Endothelial cell of umbilical vein (primary cell): ENCODE measurements around the gene BCO1. TPM values are rescaled to one million over a fixed set of nuclear protein-coding genes. Genes with fewer than 3 reads are reported as not detected.

Source experiments
- BruUV-seq: library from RNA; stranded (reverse); fragments of 400-500 nt; replicated peaks from 2 replicates; lab custom pipeline; 2021; lab: Mats Ljungman, UMichigan
- CTCF ChIA-PET: fragments of 300-600, 350-600 bp; sonication (Branson Sonifier 250); formaldehyde crosslinking; loops from one replicate; lab custom pipeline; 2021; ENCODE audit warnings: antibody characterized with exemption, inconsistent platforms; lab: Charles Lee
- POLR2A ChIA-PET: fragments of 300-600, 350-600 bp; sonication (Branson Sonifier 250); formaldehyde crosslinking; loops from one replicate; lab custom pipeline; 2021; ENCODE audit warnings: antibody characterized with exemption, inconsistent platforms; lab: Charles Lee
- DNase-seq: peaks from one replicate; pipeline ENCODE4 v3.0.0-alpha.2; 2011; ENCODE audit warnings: low read depth, low spot score
- FAIRE-seq: peaks from 2 replicates; lab custom pipeline; 2011; peaks lifted over from hg19 to GRCh38; lab: Jason Lieb, UNC
- H2AFZ ChIP-seq: 2 replicates; pipeline ENCODE4 v1.6.0; 2012; ENCODE audit warnings: low read depth, low read length, control low read depth, inconsistent platforms
- H3K27ac ChIP-seq: 2 replicates; pipeline ENCODE4 v1.5.1; 2011; ENCODE audit warnings: low read depth, mild to moderate bottlenecking, control low read depth, low read length, moderate library complexity; ENCODE audit not compliant: insufficient read depth
- H3K27me3 ChIP-seq, 2 experiments: 2 replicates each; pipeline versions ENCODE4 v1.6.0 to v1.6.1; 2011; ENCODE audit warnings: low read length in 2 of 2, mixed read lengths in 1 of 2; ENCODE audit not compliant: control insufficient read depth in 2 of 2, insufficient read depth in 2 of 2
- H3K36me3 ChIP-seq, 2 experiments: 2 replicates in 1 of 2; 3 replicates in 1 of 2; pipeline ENCODE4 v1.5.1; 2011; ENCODE audit warnings: low read length in 2 of 2, mild to moderate bottlenecking in 1 of 2, moderate library complexity in 1 of 2; ENCODE audit not compliant: control insufficient read depth in 2 of 2, insufficient read depth in 2 of 2; ENCODE audit errors: extremely low read depth in 1 of 2
- H3K4me1 ChIP-seq: 3 replicates; pipeline ENCODE4 v1.5.1; 2011; ENCODE audit warnings: mild to moderate bottlenecking, low read length; ENCODE audit not compliant: control insufficient read depth, insufficient read depth; ENCODE audit errors: extremely low read depth
- H3K4me2 ChIP-seq: 2 replicates; pipeline ENCODE4 v1.6.1; 2011; ENCODE audit warnings: low read length, control low read depth, mixed read lengths; ENCODE audit not compliant: insufficient read depth
- H3K4me3 ChIP-seq, 3 experiments: fragments of 200-600 bp in 1 of 3; sonication (generic), shearing (Covaris generic) in 1 of 3; replicated peaks in 1 of 3; 2 replicates each; pipeline ENCODE4 v1.5.1; 2011 to 2016; ENCODE audit warnings: control low read depth in 3 of 3, low read length in 3 of 3, mild to moderate bottlenecking in 2 of 3, inconsistent platforms in 1 of 3, low read depth in 1 of 3, moderate library complexity in 1 of 3; ENCODE audit not compliant: insufficient read depth in 1 of 3
- H3K79me2 ChIP-seq: 2 replicates; pipeline ENCODE4 v1.6.0; 2012; ENCODE audit warnings: low read length, inconsistent platforms; ENCODE audit not compliant: control insufficient read depth, insufficient read depth
- H3K9ac ChIP-seq: replicated peaks from 2 replicates; pipeline ENCODE3; 2011; ENCODE audit warnings: low read length, control low read depth; ENCODE audit not compliant: insufficient read depth; ENCODE audit errors: extremely low read depth
- H3K9me1 ChIP-seq: replicated peaks from 3 replicates; pipeline ENCODE4 v1.6.0; 2011; ENCODE audit warnings: mild to moderate bottlenecking, low read length; ENCODE audit not compliant: control insufficient read depth, insufficient read depth; ENCODE audit errors: extremely low read depth
- H3K9me3 ChIP-seq: replicated peaks from 2 replicates; pipeline ENCODE4 v1.5.1; 2012; ENCODE audit warnings: low read length, inconsistent platforms; ENCODE audit not compliant: control insufficient read depth, insufficient read depth
- H4K20me1 ChIP-seq: replicated peaks from 2 replicates; pipeline ENCODE3; 2011; ENCODE audit warnings: mild to moderate bottlenecking, low read length; ENCODE audit not compliant: control insufficient read depth, insufficient read depth; ENCODE audit errors: extremely low read depth
- CTCF ChIP-seq, 2 donors: IDR thresholded peaks; 1 replicate in 1 of 2; 2 replicates in 1 of 2; pipeline ENCODE4 v1.5.1; 2011; ENCODE audit warnings: low read length in 2 of 2, mild to moderate bottlenecking in 2 of 2, moderate library complexity in 2 of 2, control low read depth in 1 of 2, inconsistent platforms in 1 of 2, low read depth in 1 of 2; ENCODE audit not compliant: insufficient read depth in 1 of 2; ENCODE audit errors: extremely low read depth in 1 of 2
- EZH2 ChIP-seq: IDR thresholded peaks from 2 replicates; pipeline ENCODE4 v1.6.1; 2012; ENCODE audit warnings: borderline replicate concordance, low read depth, mild to moderate bottlenecking, moderate library complexity, low read length, inconsistent platforms; ENCODE audit not compliant: severe bottlenecking
- FOS ChIP-seq: IDR thresholded peaks from 2 replicates; pipeline ENCODE4 v1.6.1; 2011; ENCODE audit warnings: mild to moderate bottlenecking, low read length, moderate library complexity, borderline replicate concordance; ENCODE audit not compliant: insufficient read depth
- GATA2 ChIP-seq: IDR thresholded peaks from 2 replicates; pipeline ENCODE4 v1.7.0; 2011; ENCODE audit warnings: low read depth, mild to moderate bottlenecking, moderate library complexity, mixed read lengths, low read length; ENCODE audit not compliant: insufficient read length, insufficient read depth
- JUN ChIP-seq: IDR thresholded peaks from 2 replicates; pipeline ENCODE4 v1.6.1; 2011; ENCODE audit warnings: borderline replicate concordance, low read depth; ENCODE audit not compliant: insufficient read length, insufficient read depth
- MYC ChIP-seq: IDR thresholded peaks from one replicate; pipeline ENCODE4 v1.6.1; 2011; ENCODE audit warnings: mild to moderate bottlenecking, low read depth, low read length
- POLR2A ChIP-seq: IDR thresholded peaks from 2 replicates; pipeline ENCODE4 v1.6.1; 2012; ENCODE audit warnings: low read depth, mild to moderate bottlenecking, control low read depth, low read length
- POLR2AphosphoS5 ChIP-seq: IDR thresholded peaks from 2 replicates; pipeline ENCODE4 v1.6.1; 2012; ENCODE audit warnings: low read depth, mild to moderate bottlenecking, control low read depth, low read length, moderate library complexity; ENCODE audit not compliant: insufficient read depth
- dilution Hi-C: fragments of 300-500 bp; cut with MboI; formaldehyde crosslinking; loops from one replicate; pipeline ENCODE4 v1.15.0; 2019; ENCODE audit warnings: low sequenced_read_pairs; ENCODE audit not compliant: extremely low pct_ligation_motif_present
- intact Hi-C: fragments of 100-400 bp; cut with micrococcal nuclease; formaldehyde crosslinking; loops from one replicate; pipeline ENCODE4 v1.10.0; 2022
- polyA plus RNA-seq, 4 experiments: library from polyadenylated mRNA; depleted of rRNA in 3 of 4; stranded (reverse) in 3 of 4; unstranded in 1 of 4; fragments of >200 nt; gene quantifications; 2 replicates each; pipeline versions ENCODE4 v1.2.1 to v1.2.3, GENCODE V29; 2011 to 2012; ENCODE audit warnings: missing spikeins in 1 of 4
- total RNA-seq: library from RNA; stranded (reverse); gene quantifications from 2 replicates; pipeline ENCODE4 v1.2.3, GENCODE V29; 2021

Gene BCO1
- total and polyA plus RNA-seq, 2 donors (not counting 3 experiments of a cell fraction or from before 2014, with no cell fraction given) = not detected

GRCh38 chr16:81310045-81310644 lies 71.7 kb downstream of the BCO1 start:
- H3K27ac ChIP-seq = no peak overlapping the region
- H3K79me2 ChIP-seq = peaks cover 13% of the 10 kb centered on the region
- no peaks in the 10 kb centered on the region for H3K9me3 ChIP-seq
- FAIRE-seq = no peak
- ChIA-PET POLR2A (no interaction called here), CTCF (interaction anchor here (0.9 to 1.1 kb wide), 2 partner anchors 9 to 46 kb away, joined by 3 read pairs; no protein-coding TSS in a partner anchor)
- TF ChIP-seq JUN (no peak), FOS (no peak), MYC (no peak), POLR2AphosphoS5 (no peak), EZH2 (no peak)
- intact Hi-C loops (no loop called here), dilution Hi-C loops (no loop called here)
- no peak overlapping the region for H2AFZ ChIP-seq
- H4K20me1 ChIP-seq = no peaks in the 10 kb centered on the region
- H3K9me1 ChIP-seq = no peaks in the 10 kb centered on the region
- H3K4me2 ChIP-seq = no peak overlapping the region
- no peak for DNase-seq
- H3K36me3 ChIP-seq = no peaks in the 10 kb centered on the region
- H3K27me3 ChIP-seq = no peaks in the 10 kb centered on the region
- no peak overlapping the region for H3K4me3 ChIP-seq
- peaks cover 12% of the 10 kb centered on the region for H3K4me1 ChIP-seq
- no peak overlapping the region for H3K9ac ChIP-seq
- BruUV-seq = no TSS peak

DNA sequence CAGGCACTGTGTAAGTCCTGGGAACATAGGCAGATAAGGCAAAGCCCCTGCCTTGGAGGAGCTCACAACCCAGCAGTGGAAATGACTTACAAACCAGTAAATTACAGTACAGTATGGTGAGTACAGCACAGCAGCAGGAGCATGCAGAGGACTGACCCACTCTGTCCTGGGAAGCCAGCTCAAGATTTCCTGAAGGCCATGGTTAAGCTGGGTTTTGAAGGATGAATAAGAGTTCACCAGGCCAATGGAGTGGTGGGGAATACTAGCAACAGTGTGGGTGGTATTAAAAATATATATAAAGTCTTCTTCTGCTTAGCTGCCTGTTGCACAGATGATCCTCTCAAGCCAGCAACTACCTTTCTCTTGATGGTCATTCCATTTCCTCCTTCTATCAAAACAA lies 73.3 kb downstream of the BCO1 start:
- FAIRE-seq = no peak
- Histone ChIP-seq H2AFZ (no peak overlapping the region), H3K4me1 (peaks cover 16% of the 10 kb centered on the region), H3K9ac (no peak overlapping the region), H3K4me3 (no peak overlapping the region), H3K4me2 (no peak overlapping the region), H3K79me2 (peaks cover 24% of the 10 kb centered on the region), H3K9me3 (no peaks in the 10 kb centered on the region), H3K27ac (no peak overlapping the region), H3K27me3 (no peaks in the 10 kb centered on the region), H3K9me1 (no peaks in the 10 kb centered on the region), H4K20me1 (no peaks in the 10 kb centered on the region), H3K36me3 (no peaks in the 10 kb centered on the region)
- dilution Hi-C loops = no loop called here
- no peak for DNase-seq
- no peak for TF ChIP-seq POLR2A
- no peak for TF ChIP-seq JUN
- no peak for TF ChIP-seq EZH2
- TF ChIP-seq POLR2AphosphoS5 = no peak
- TF ChIP-seq GATA2 = no peak
- no peak for TF ChIP-seq FOS
- TF ChIP-seq CTCF (IDR thresholded peaks at IDR 0.05; ENCODE audit: extremely low read depth in 1 of 2, insufficient read depth in 1 of 2, low read depth in 1 of 2, low read length in 2 of 2) = no peak
- CTCF ChIA-PET = no interaction called here
- no TSS peak for BruUV-seq
- intact Hi-C loops = no loop called here
- POLR2A ChIA-PET = no interaction called here
